ENCODE data around the gene CENPA. TPM values are rescaled to one million over a fixed set of nuclear protein-coding genes. Genes with fewer than 3 reads are reported as not detected.
"Not testable (repeated sequence)": the region's sequence is repeated elsewhere in the genome, so short reads cannot be mapped to it uniquely, and the experiment has no call there.

The CENPA gene
- total RNA-seq, 4 donors from 2014 or later = 0.22 TPM; not detected in 3

GRCh38 chr2:26793518-26793917 is 7.7 kb downstream of the CENPA start:
- H3K36me3 ChIP-seq = no peaks in the 10 kb centered on the region
- H3K9me3 ChIP-seq = no peaks in the 10 kb centered on the region
- no peaks in the 10 kb centered on the region for H3K4me1 ChIP-seq
- no peak overlapping the region for H3K27ac ChIP-seq
- no peaks in the 10 kb centered on the region for H3K27me3 ChIP-seq
- H3K4me3 ChIP-seq = no peak overlapping the region
- DNase-seq = no peak
- in situ Hi-C loops (cut with MboI; ENCODE audit: low sequenced_read_pairs in 4 of 4) (no loop called here), intact Hi-C loops (cut with DNase I; ENCODE audit: low total_unique reads) (no loop called here)
- TF ChIP-seq POLR2A (IDR thresholded peaks at IDR 0.05) (no peak), CTCF (IDR thresholded peaks at IDR 0.05 in 4 of 5, conservative IDR thresholded peaks at IDR 0.05 in 1 of 5) (no peak)
- ATAC-seq = no peak

DNA sequence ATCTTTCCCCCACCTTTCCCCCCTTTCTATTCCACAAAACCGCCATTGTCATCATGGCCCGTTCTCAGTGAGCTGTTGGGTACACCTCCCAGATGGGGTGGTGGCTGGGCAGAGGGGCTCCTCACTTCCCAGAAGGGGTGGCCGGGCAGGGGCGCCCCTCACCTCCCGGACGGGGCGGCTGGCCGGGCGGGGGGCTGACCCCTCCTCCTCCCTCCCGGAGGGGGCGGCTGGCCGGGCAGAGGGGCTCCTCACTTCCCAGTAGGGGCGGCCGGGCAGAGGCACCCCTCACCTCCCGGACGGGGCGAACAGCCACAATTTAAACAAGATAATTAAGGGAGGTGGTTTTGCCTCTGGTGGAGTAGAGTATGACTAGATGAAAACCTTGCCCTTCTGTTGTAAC is 9.3 kb downstream of the CENPA start:
- in situ Hi-C loops (cut with MboI; ENCODE audit: low sequenced_read_pairs in 4 of 4) = not testable (repeated sequence)

DNA sequence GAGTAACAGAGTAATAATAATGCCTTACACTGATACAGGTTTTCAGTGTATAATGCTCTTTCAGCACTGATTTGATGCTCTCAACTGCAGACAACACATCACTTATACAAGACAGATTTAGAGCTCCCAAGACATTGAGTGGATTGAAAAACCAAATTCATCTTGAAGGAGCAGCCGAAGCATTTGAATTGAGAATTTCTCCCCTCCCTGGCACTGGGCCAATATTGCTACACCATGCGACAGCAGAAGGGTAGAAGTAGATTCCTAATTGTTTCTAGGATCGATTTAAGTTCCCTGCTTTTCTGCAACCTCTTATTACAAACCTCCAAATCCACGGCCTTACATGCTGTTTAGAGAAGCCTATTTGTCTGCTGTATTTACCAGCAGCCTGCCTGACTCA is 15.5 kb downstream of the CENPA start:
- no peaks in the 10 kb centered on the region for H3K27me3 ChIP-seq
- no peak overlapping the region for H3K4me3 ChIP-seq
- intact Hi-C loops (cut with DNase I; ENCODE audit: low total_unique reads) = no loop called here
- no peaks in the 10 kb centered on the region for H3K9me3 ChIP-seq
- DNase-seq (no peak), ATAC-seq (no peak)
- in situ Hi-C loops (cut with MboI; ENCODE audit: low sequenced_read_pairs in 4 of 4) = no loop called here
- no peaks in the 10 kb centered on the region for H3K36me3 ChIP-seq
- TF ChIP-seq CTCF (IDR thresholded peaks at IDR 0.05 in 4 of 5, conservative IDR thresholded peaks at IDR 0.05 in 1 of 5) (no peak), POLR2A (IDR thresholded peaks at IDR 0.05) (no peak)
- H3K27ac ChIP-seq = no peak overlapping the region
- H3K4me1 ChIP-seq = no peaks in the 10 kb centered on the region

More for the DNA sequence above, 9.3 kb downstream of the CENPA start:
- H3K9me3 ChIP-seq; DNase-seq; H3K27me3 ChIP-seq; H3K4me1 ChIP-seq; ATAC-seq; H3K27ac ChIP-seq; intact Hi-C loops (cut with DNase I; ENCODE audit: low total_unique reads); H3K4me3 ChIP-seq; H3K36me3 ChIP-seq: not testable (repeated sequence)

DNA sequence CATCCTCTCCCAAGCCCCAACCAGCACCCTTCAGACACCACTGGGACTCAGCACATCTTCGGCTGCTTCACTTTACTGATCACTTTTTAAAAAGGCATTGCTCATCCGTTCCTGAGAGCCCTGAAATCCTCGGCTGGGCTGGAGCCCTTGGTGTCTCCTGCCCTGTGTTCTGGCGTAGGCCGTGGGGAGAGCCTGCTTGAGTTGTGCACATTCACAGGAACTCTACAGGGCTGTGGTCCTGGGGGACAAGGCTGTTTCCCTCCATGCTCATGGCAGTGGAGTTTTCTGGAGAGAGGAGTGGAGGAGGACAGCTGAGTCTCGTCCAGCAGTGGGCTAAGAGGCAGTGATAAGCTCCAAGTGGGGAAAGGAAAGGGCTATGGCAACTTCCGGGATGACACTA is 15.9 kb downstream of the CENPA start:
- ATAC-seq (no peak), DNase-seq (no peak)
- Histone ChIP-seq H3K36me3 (no peaks in the 10 kb centered on the region), H3K4me1 (no peaks in the 10 kb centered on the region), H3K9me3 (no peaks in the 10 kb centered on the region), H3K4me3 (no peak overlapping the region), H3K27ac (no peak overlapping the region), H3K27me3 (no peaks in the 10 kb centered on the region)
- TF ChIP-seq CTCF (IDR thresholded peaks at IDR 0.05 in 4 of 5, conservative IDR thresholded peaks at IDR 0.05 in 1 of 5) (no peak), POLR2A (IDR thresholded peaks at IDR 0.05) (no peak)
- intact Hi-C loops (cut with DNase I; ENCODE audit: low total_unique reads) = no loop called here
- in situ Hi-C loops (cut with MboI; ENCODE audit: low sequenced_read_pairs in 4 of 4) = no loop called here

GRCh38 chr2:26805241-26805676 is 19.4 kb downstream of the CENPA start:
- Histone ChIP-seq H3K4me1 (no peaks in the 10 kb centered on the region), H3K9me3 (no peaks in the 10 kb centered on the region), H3K27ac (no peak overlapping the region), H3K36me3 (no peaks in the 10 kb centered on the region), H3K4me3 (no peak overlapping the region), H3K27me3 (no peaks in the 10 kb centered on the region)
- intact Hi-C loops (cut with DNase I; ENCODE audit: low total_unique reads) = no loop called here
- in situ Hi-C loops (cut with MboI; ENCODE audit: low sequenced_read_pairs in 4 of 4) = no loop called here
- no peak for DNase-seq
- TF ChIP-seq POLR2A (IDR thresholded peaks at IDR 0.05) (no peak), CTCF (IDR thresholded peaks at IDR 0.05 in 4 of 5, conservative IDR thresholded peaks at IDR 0.05 in 1 of 5) (no peak)
- no peak for ATAC-seq
